Muscle of arm (tissue), 12 donors: Measurements from ENCODE around the gene LYST. TPM values are rescaled to one million over a fixed set of nuclear protein-coding genes. Genes with fewer than 3 reads are reported as not detected.
"Not testable (repeated sequence)": the region's sequence is repeated elsewhere in the genome, so short reads cannot be mapped to it uniquely, and the experiment has no call there.

Source experiments
- DNase-seq: peaks from one replicate; pipeline ENCODE4 v3.0.0-alpha.2; 2013
- polyA plus RNA-seq, 12 donors: library from polyadenylated mRNA; unstranded; fragments of 120-200 nt; gene quantifications; one replicate each; pipeline ENCODE4 v1.2.1, GENCODE V29; 2013; ENCODE audit not compliant: insufficient read length in 12 of 12

Gene LYST
- polyA plus RNA-seq, 12 donors = 4.5 to 17.1 (median 7.3) TPM; not detected in 1

DNA sequence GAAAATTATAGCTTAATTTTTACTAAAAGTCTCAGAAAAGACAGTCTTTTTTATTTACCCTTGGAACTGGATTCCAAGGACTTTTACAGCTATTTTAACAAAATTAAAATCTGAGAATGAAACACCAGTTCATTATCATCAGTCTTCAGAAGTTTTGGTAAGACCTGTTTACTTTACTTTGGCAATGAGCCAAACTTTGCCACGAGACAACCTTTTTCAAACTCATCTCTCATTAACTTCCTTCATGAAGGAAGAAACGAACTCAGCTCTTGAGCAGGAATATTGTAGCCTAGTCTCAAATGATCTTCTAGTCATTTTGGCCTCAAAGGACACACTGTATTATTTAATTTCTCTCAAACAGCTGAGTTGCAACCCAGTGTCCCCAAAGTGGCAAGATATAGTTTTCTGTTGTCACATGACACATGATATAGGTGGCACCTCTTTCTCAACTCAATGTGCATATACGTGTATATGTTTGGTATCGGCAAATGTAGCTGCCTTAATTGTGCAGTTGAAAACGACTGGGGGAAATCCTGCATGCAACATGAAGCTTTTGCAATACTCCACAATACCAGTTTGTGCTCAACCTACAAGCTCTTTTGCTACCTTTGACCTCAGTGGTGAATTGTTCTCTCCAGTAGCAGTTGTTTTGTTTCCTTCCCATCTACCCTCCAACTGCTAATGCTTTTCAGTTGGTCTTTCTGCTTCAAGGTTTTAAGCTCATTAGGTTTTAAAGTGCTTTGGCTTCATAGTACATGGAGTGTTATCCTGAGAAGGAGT lies 208.8 kb downstream of the LYST start:
- DNase-seq = no peak

DNA sequence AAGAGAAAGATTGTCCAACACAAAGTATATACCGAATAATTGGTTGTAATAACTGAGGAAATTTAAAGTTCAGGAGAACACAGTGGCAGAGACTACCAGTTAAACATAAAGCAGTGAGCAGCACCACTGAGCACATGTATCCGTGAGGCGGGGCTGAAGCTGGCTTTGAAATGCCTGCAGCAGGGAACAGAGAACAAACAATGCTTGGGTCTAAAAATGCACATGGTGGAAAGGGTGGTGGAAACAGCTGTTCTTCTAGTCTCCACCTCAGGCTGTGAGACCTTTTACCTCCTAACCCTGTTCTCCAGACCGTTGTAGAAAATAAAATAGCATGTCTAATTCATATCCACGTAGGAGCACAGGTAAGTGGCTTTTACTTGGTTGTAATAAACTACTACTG lies 209.4 kb downstream of the LYST start:
- DNase-seq = no peak

DNA sequence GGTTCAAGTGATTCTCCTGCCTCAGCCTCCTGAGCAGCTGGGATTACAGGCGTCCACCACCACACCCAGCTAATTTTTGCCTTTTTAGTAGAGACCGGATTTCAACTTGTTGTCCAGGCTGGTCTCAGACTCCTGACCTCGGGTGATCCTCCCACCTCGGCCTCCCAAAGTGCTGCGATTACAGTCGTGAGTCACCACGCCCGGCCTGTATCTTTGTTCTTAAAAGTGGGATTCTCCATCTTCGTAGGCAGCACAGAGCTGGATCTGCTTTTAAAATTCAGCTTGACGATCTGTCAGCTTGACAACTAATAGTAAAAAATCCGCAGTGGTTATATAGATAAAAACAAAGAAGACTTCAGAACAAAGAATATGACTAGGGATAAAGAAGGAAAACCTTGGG lies 214.3 kb downstream of the LYST start:
- DNase-seq = no peak

DNA sequence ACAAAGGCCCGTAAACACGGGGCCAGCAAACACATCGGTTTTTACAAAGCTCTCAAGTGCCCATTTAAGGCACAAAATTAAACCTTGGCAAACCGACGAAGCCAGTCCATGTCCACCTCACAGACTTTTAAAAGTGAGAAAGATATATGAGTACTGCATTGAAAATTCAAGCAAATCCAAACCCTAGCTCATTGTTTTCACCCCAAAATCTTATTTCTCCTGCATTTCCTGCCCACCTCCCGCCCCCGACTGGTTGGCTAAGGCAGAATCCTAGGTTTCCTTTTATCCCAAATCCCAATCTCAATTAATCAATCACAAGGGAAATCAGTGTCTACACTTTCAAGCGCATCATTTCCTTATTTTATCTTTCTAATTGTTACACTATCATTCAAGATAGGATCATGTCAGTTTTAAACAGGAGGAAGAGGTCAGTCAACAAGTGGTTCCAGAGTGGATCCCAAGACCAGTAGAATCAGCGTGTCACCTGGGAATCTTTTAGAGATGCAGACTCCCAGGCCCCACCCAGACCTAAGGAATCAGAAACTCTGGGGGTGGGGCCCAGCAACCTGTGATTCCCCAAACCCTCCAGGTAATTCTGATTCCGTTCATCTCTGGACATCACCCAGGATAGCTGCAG lies 215.4 kb downstream of the LYST start:
- DNase-seq = no peak

DNA sequence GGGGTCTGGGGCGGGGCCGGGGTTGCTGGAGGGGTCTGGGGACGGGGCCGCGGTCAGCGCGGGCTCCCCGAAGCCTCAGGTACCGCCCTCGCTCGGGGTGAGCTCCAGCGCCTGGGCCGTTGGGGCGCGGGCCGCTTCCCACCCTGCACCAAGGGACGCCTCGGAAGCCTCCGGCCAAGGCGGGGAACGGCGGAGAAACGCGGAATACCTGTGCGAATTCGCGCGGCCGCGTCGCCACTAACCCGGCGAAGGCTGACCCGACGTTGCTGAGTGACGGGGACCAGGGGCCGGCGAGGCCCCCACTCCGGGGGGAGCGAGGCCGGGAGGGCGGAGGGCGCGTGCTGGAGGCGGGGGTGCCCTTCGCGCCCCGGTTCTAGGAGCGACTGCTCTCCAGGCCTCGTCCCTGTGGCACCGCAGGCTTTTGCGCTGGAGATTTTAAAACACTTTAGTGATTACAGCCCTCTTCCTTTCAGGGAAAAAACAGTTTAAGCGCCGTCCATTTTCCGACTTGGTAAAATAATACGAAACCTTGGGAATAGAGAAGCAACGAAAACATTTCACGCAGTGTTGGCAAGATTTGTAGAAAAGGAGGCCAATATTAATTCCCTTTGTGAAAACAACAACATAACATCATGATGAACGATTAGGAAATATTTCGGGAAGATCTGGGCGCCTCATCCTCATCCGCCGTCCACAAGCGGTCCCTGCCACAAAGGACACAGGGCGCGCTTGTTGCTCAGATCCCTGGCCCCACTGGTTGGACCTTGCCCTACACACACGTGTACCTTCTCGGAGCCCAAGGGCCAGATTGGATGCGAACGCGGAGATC lies 216.2 kb downstream of the LYST start:
- peak; percentile 15 for DNase-seq

DNA sequence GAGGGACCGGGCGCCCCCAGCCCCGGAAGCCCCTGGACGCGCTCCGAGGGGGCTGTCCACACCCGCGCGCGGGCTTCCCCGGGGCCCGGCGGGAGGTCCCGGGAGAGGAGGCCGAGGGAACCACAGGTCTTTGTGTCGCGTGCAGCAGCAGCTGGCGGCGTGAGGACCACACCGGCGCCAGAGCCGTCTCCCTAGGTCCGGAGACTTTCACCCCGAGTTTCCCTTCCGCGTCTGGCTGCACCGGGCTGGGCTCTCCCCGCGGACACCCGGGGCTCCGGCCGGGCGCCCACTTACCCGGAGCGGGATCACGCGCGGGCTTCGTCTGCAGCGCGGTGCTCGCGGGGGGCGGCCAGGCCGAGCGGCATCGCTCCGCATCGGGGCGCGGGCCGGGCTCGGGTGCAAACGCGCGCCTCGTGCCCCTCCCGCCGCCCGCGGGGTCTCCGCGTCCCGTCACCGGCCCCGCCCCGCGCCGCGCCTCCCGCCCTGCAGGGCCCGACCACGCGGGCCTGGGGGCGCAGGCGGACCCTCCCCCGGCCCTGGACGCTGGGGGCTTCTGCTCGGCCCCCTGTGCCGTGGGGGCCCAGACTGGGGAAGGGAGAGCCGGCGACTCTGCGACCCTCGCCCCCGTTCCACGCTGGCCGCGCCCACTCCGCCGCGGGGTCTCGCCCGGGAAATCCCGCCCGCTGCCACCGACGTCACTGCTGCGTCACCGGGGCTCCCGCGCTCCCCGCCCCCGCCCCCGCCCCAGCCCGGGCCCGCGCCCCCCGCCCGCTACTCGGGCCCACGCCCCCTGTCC lies 217.1 kb downstream of the LYST start, which contains the start of gene GNG4:
TSS of gene GNG4 (minus strand) at position 417 of the 796 bp plus-strand sequence. CDS start 65,946 bp downstream, outside the sequence.
- DNase-seq = peak; percentile 8

DNA sequence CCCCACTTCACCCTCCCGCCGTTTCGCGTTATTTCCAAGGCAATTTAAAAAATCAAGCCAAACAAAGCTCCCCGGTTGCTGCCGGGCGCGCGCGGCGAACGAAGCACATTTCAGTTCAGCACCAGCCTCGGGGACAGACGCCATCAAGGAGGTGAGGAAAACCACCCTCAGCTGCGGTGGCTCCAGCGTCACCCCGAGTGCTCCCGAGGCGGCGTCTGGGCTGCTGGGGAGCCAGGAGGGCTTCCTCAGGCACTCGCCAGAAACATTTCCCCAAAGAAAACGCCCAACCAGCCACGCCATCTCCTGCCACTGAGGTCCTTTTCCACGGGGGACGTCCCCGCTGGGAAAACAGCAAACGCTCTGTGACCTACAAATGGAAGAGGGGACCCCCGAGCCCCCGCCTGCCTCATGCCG lies 217.7 kb downstream of the LYST start:
- DNase-seq = peak; percentile 56

DNA sequence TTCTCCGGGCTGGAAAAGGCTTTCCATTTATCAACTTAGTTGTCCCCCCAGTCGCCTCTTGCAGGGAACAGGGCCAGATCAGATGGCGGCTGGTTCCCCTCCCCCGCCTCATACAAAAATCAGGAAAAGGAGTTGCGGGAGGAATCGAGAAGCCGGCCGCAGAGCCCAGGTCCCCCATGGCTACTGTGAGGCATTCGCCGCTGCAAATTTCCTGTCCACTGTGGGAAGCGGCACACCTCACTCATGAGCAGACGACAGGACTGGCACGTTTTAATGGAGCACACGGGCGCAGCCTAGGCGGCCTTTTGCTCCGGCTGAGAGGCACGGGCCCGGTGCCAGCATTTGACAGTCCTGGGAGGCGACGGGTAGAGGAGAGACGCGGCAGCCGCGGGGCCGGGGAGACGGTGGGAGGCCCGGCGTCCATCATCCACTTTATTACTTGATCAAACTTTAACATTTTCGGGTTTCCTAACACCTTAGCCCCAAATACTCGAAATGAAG lies 218.2 kb downstream of the LYST start:
- DNase-seq = no peak

DNA sequence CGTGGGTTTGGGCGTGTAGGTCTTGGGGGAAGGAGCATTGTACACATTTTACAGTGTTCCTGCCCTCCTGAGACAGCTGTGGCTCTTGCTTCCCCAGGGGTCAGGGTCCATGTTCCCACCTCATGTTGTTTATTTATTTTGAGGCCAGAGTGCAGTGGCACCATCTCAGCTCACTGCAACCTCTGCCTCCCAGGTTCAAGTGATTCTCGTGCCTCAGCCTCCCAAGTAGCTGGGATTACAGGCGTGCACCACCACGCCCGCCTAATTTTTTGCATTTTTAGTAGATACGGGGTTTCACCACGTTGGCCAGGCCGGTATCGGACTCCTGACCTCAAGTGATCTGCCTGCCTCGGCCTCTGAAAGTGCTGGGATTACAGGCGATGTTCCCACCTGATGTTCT lies 219.2 kb downstream of the LYST start:
- DNase-seq = not testable (repeated sequence)

DNA sequence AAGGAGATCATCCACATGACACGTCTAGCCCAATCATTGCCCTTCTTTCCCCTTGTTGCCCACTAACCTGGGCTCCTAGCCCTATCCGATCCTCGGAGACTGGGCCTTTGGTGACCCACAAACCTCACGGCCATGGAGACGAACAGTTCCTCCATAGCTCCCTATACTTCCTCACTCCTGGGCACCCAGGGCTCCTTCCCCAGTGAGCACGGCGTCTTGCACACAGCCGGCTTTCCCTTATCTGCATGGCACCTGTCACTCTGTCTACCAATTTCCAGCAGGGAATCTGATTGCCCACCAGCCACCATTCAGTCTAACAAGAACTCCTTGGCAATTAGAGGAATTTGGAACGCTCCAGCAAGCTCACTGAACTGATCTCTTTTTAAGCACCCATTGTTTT lies 220.2 kb downstream of the LYST start:
- no peak for DNase-seq

DNA sequence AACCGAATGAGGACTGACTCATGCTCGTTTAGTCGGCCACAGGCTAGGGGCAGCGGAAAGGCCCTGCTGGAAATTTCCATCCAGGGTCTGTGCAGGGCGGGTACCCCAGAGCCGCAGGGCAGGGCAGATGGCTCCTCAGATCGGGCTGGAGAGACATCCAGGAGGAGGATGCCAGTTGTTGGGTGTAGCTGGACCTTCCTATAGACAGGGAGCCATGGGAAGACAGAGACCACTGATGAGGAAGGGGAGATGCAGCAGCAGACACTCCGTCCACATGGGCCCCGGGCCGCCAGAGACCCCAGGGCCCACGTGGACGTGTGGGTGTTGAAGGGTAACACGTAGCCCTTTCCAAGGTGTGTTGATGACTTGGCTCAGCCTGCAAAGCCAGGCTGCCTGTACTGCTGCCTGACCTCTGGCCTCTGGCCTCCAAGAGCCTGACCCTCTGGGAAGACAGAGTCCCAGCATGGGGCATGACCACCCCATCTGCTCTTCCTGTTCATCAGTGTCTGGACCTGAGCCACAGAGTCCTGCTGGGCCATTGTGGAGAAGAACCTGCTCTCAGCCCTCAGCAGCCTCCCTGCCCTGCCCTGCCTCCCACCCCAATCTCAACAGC lies 221.9 kb downstream of the LYST start:
- DNase-seq = no peak

DNA sequence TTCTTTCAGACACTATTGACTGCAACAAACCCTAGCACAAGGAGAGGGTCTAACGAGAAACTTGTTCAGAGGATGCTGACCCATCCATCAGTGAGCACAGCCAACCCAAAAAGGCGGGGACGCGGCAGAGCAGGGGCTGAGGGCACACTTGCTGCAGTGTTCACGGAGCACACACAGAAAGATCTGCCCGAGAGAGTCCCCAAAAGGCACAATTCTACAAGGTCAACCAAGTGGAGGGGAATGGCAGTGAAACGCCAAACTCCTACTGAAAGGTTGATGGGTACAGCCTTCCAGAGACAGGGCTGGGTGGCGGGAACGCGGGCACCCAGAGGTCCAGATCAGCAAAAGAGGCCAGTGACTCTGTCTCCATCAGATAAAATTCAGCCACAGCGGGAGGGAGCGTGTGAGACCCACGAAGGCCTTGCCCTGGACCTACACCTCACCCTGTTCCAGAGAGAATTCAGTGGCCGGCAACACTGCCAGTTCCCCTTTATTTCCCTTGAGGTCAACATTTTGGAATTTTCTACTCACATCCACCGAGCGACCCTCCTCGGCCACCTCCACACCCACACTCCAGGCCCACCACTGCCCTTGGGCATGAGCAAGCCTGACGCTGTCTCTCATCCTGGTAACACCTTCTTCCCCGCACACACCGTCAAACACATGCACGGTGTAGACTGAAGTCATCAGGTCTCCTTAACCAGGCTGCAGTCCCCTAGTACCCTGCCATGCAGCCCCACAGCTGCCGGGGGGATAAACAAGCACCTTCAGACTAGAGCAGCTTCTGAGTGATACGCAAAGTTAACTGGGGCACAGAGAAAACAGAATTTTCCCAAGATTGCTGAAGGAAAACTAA lies 222.6 kb downstream of the LYST start:
- no peak for DNase-seq

DNA sequence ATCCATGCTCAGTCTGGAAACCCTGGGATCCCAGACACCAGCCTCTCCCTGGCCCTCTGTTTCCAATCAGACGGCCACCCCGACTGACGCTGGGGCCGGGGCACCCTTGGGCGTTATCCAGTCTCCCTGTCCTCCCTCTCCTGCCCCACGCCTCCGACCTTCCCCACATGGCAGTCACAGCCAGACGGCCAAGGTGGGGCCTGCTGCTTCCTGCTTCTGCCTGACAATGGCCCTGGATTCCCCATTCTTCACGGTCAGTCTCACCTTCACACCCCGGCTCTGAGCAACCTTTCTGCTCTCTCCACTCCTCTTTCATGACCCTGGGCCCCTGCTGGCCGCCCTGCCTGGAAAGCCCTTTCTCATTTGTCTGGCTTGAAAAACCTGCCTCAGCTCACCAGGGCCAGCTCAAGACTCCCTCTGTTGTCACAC lies 223.7 kb downstream of the LYST start:
- no peak for DNase-seq

DNA sequence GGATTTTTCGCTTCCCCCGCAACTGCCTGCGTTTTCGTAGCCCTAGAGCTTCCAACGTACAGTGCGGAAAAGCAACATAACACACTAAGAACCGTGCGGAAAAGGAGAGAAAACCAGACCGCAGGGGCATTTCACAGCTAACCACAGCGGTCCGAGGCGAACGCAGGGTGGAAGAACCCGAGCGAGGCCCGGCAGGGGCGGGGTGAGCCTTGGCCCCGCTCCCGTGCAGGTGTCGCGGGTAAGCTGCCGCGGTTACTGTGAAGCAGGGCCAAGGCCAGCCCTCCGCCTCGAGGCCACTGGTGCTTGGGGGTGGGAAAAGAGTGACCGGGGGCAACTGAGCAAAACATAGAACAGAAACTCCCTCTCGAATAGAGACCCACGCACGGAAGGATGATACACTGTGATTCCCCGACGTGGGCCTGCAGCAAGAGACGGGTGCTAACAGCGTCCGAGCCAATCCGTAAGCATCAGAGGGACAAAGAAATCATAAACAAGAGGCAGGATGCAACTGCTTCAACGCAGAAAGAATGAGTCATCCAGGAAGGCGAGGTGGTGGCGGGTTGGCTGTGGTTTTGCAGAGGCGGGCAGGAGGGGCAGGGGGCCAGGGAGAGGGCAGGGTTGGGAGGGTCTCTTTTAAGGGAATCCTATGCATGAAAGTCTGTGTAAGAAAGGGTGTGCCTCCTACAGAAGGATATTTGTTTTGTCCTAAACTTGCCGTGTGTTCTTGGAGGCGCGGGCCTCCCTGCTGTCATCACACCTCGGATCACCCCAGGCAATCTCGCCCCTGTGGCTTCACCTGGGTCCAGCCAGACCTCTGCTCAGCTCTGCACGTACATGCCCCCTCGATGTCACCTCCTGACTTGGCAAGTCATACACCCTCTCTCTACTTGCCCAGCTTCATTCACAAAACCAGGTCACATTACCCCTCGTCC lies 224.4 kb downstream of the LYST start:
- no peak for DNase-seq

DNA sequence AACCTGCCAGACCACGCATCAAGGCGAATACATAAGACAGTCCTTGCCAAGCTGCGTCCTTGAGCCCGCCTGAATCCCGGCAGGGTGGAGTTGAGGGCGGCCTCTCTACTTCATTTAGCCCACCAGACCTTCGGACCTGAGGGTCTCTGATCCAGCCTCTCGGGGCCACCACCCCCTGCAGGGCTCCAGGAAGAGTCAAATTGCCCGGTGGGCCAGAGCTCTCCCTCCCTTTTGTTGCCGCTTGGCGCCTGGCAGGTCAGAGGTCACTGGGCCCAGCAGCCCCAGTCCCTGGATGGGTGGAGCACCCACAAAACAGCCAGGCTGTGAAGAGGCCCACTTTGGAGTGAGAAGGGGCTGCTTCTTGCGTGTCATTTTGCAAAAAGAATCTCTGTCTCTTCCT lies 226.1 kb downstream of the LYST start:
- no peak for DNase-seq

DNA sequence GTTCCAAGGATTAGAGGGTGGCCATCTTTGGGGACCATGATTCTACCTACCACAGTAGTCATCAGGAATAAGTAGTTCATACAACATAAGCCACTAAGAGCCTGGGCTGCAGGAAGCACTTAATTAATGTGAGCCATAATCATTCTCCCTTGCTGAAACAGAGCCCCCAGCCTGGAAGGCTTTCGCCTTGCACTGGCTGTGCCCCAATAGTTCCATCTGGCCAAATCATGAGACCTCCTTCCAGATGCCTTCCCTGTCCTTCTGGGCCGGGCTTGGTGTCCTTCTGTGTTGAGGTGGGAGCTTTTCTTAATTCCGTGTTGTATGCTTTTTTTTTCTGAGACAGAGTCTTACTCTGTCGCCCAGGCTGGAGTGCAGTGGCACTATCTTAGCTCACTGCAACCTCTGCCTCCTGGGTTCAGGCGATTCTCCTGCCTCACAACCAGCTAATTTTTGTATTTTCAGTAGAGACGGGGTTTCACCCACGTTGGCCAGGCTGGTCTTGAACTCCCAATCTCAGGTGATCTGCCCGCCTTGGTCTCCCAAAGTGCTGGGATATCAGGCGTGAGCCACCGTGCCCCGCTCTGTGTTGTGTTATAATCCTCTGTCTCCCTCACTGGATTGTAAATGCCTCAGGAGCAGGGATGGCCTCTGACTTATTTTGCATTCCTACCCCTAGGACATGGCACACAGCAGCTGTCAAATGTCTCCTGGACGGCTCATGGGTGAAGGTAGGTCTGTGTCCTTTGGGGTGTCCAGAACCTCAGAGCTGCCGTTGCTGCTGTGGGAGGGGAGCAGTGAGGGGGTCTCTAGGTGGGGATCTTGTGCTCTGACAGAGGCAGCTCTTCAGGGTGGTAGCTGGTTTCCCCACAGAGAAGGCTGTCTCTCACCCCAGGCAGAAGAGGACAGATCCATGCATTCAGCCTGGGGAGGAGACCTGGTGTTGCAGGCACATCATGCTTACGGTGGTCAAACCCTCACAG lies 227.2 kb downstream of the LYST start:
- no peak for DNase-seq

DNA sequence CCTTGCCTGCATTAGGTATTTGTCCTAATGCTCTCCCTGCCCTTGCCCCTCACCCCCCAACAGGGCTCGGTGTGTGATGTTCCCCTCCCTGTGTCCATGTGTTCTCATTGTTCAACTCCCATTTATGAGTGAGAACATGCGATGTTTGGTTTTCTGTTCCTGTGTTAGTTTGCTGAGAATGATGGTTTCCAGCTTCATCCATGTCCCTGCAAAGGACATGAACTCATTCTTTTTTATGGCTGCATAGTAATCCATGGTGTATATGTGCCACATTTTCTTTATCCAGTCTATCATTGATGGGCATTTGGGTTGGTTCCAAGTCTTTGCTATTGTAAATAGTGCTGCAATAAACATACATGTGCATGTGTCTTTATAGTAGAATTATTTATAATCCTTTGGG lies 228.1 kb downstream of the LYST start:
- not testable (repeated sequence) for DNase-seq
